ENCODE measurements around the gene NAV2. TPM values are rescaled to one million over a fixed set of nuclear protein-coding genes. Genes with fewer than 3 reads are reported as not detected.

The NAV2 gene
- total RNA-seq, 1 experiment from 2014 or later: 22.7 TPM

DNA sequence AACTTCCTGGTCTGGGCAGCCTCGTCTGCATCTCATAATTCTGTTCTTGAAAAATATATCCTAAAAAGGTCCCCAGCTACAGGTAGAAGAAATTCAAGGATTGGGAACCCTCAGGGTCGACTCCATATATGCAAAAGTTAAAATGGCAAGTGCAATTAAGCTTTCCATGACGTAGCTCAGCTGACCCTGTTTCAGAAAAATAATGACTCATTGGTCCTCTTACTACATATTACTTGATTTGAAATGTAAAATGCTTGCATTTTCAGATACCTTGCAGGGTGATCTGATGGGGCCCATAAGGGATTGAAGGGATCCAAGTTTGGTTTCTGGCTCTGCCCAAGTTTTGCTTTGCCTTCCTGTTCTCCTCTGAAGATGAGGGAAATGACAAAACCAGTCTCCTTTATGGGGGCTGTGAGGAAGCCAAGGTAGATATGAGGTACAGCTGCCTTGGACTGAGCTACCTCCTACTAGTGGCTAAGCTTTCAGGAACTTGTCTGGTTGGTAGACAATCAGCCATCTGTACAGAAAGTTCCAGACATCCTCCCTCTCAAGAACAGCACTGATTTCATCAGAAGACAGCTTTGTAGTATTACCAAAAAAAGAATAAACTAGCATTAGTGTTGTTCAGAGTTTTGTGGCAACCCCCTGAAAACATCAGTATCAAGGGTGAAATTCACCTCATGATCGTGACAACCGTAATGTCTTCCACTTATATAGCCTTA lies 270.3 kb downstream of the NAV2 start:
- TF ChIP-seq, protein P1, sequence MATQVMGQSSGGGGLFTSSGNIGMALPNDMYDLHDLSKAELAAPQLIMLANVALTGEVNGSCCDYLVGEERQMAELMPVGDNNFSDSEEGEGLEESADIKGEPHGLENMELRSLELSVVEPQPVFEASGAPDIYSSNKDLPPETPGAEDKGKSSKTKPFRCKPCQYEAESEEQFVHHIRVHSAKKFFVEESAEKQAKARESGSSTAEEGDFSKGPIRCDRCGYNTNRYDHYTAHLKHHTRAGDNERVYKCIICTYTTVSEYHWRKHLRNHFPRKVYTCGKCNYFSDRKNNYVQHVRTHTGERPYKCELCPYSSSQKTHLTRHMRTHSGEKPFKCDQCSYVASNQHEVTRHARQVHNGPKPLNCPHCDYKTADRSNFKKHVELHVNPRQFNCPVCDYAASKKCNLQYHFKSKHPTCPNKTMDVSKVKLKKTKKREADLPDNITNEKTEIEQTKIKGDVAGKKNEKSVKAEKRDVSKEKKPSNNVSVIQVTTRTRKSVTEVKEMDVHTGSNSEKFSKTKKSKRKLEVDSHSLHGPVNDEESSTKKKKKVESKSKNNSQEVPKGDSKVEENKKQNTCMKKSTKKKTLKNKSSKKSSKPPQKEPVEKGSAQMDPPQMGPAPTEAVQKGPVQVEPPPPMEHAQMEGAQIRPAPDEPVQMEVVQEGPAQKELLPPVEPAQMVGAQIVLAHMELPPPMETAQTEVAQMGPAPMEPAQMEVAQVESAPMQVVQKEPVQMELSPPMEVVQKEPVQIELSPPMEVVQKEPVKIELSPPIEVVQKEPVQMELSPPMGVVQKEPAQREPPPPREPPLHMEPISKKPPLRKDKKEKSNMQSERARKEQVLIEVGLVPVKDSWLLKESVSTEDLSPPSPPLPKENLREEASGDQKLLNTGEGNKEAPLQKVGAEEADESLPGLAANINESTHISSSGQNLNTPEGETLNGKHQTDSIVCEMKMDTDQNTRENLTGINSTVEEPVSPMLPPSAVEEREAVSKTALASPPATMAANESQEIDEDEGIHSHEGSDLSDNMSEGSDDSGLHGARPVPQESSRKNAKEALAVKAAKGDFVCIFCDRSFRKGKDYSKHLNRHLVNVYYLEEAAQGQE (IDR thresholded peaks at IDR 0.05; ENCODE audit: insufficient read depth in 1 of 2, low read depth in 2 of 2, low read length in 1 of 2): no peak
- TF ChIP-seq TCF7L2 (IDR thresholded peaks at IDR 0.05; ENCODE audit: low read depth, low read length) (no peak), SIN3A (IDR thresholded peaks at IDR 0.05; ENCODE audit: borderline replicate concordance, insufficient read depth, low read depth, low read length) (no peak), POLR2AphosphoS5 (IDR thresholded peaks at IDR 0.05; ENCODE audit: low read depth, low read length) (no peak)
- TF ChIP-seq, protein P2, sequence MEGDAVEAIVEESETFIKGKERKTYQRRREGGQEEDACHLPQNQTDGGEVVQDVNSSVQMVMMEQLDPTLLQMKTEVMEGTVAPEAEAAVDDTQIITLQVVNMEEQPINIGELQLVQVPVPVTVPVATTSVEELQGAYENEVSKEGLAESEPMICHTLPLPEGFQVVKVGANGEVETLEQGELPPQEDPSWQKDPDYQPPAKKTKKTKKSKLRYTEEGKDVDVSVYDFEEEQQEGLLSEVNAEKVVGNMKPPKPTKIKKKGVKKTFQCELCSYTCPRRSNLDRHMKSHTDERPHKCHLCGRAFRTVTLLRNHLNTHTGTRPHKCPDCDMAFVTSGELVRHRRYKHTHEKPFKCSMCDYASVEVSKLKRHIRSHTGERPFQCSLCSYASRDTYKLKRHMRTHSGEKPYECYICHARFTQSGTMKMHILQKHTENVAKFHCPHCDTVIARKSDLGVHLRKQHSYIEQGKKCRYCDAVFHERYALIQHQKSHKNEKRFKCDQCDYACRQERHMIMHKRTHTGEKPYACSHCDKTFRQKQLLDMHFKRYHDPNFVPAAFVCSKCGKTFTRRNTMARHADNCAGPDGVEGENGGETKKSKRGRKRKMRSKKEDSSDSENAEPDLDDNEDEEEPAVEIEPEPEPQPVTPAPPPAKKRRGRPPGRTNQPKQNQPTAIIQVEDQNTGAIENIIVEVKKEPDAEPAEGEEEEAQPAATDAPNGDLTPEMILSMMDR (IDR thresholded peaks at IDR 0.05): no peak
- intact Hi-C loops (cut with micrococcal nuclease; ENCODE audit: unreplicated experiment) (no loop called here), in situ Hi-C loops (cut with HindIII; ENCODE audit: low pct_unique_long_range_greater_than_20kb, low sequenced_read_pairs) (no loop called here)
- H3K4me3 ChIP-seq (ENCODE audit: low read depth in 2 of 2, low read length in 2 of 2): no peak overlapping the region
- CTCF ChIA-PET: no interaction called here
- no TSS peak for BruUV-seq (replicated peaks)
- H3K9me3 ChIP-seq (ENCODE audit: control insufficient read depth, insufficient read depth, low read depth, low read length): no peaks in the 10 kb centered on the region
- no peak for ATAC-seq
- POLR2A ChIA-PET: no interaction called here
- H3K27me3 ChIP-seq (ENCODE audit: control insufficient read depth, insufficient read depth, low read length): no peaks in the 10 kb centered on the region
- H3K36me3 ChIP-seq (ENCODE audit: control insufficient read depth, insufficient read depth, low read length): no peaks in the 10 kb centered on the region
- H3K4me1 ChIP-seq (ENCODE audit: control insufficient read depth, insufficient read depth, low read length): no peaks in the 10 kb centered on the region; the same call in 1 of the 2 replicates
- H3K27ac ChIP-seq (ENCODE audit: low read length): no peak overlapping the region
- no peak for DNase-seq (ENCODE audit: low read depth, low spot score)

DNA sequence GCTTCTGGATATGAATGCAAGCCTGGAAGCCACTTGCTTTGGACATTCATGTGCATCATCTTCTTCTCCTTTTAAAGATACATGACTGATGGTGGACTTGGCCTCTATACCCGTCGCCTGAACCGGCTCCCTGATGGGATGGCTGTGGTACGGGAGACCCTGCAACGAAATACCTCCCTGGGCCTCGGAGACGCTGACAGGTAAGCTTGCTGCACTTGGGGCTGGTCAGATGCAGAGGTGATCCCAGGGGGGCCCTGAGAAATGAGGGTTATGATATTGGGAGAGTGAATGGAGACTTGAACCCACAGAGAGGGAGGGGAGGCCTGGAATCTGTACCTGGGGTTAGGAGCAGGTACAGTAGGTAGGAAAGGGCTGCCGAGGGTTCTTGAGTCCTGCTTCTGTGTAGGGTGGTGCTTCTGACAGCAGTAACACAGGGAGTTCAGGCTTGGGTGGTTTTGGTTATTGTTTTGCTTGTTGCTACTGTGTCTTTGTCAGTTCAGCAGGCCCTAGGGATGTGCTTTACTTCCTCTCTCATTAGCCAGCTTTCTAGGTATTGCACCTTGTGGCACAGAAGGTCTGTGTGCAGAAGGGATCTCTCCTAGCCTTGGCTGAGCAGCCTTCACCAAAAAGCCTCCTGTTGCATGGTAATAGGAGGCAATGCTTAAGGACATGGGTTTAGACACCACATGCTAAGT lies 271.6 kb downstream of the NAV2 start:
- Histone ChIP-seq H3K27ac (ENCODE audit: low read length) (no peak overlapping the region), H3K9me3 (ENCODE audit: control insufficient read depth, insufficient read depth, low read depth, low read length) (no peaks in the 10 kb centered on the region), H3K36me3 (ENCODE audit: control insufficient read depth, insufficient read depth, low read length) (no peaks in the 10 kb centered on the region), H3K4me1 (ENCODE audit: control insufficient read depth, insufficient read depth, low read length) (no peaks in the 10 kb centered on the region), H3K27me3 (ENCODE audit: control insufficient read depth, insufficient read depth, low read length) (no peaks in the 10 kb centered on the region), H3K4me3 (ENCODE audit: low read depth in 2 of 2, low read length in 2 of 2) (no peak overlapping the region)
- ChIA-PET POLR2A (no interaction called here), CTCF (no interaction called here)
- ATAC-seq (no peak), DNase-seq (ENCODE audit: low read depth, low spot score) (no peak)
- TF ChIP-seq SIN3A (IDR thresholded peaks at IDR 0.05; ENCODE audit: borderline replicate concordance, insufficient read depth, low read depth, low read length): no peak
- intact Hi-C loops (cut with micrococcal nuclease; ENCODE audit: unreplicated experiment): no loop called here
- BruUV-seq (replicated peaks): no TSS peak
- in situ Hi-C loops (cut with HindIII; ENCODE audit: low pct_unique_long_range_greater_than_20kb, low sequenced_read_pairs): no loop called here

DNA sequence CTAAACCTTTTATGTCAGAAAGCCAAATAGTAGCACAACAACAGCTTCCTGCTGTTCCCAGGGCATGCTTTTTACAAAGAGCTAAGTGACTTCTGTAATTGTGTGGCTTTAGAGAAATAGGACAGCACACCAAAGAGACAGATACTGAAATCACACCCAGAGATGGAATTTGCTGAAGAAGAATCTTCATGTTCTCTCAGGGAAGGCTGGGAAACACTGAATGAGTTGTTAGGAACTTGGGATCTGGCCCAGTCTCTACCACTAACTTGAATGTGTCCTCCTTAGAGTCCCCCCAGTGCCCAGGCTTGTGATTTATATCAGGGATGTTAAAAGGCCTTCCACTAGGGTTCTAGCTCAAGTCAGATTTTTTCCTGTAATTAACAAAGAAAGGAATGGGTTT lies 272.5 kb downstream of the NAV2 start:
- TF ChIP-seq TCF7L2 (IDR thresholded peaks at IDR 0.05; ENCODE audit: low read depth, low read length) (no peak), SIN3A (IDR thresholded peaks at IDR 0.05; ENCODE audit: borderline replicate concordance, insufficient read depth, low read depth, low read length) (no peak), POLR2AphosphoS5 (IDR thresholded peaks at IDR 0.05; ENCODE audit: low read depth, low read length) (no peak)
- TF ChIP-seq, protein P2 (IDR thresholded peaks at IDR 0.05): no peak
- ChIA-PET POLR2A (no interaction called here), CTCF (no interaction called here)
- no peak for ATAC-seq
- no TSS peak for BruUV-seq (replicated peaks)
- Histone ChIP-seq H3K4me1 (ENCODE audit: control insufficient read depth, insufficient read depth, low read length) (no peaks in the 10 kb centered on the region), H3K36me3 (ENCODE audit: control insufficient read depth, insufficient read depth, low read length) (no peaks in the 10 kb centered on the region), H3K27me3 (ENCODE audit: control insufficient read depth, insufficient read depth, low read length) (no peaks in the 10 kb centered on the region), H3K4me3 (ENCODE audit: low read depth in 2 of 2, low read length in 2 of 2) (no peak overlapping the region), H3K27ac (ENCODE audit: low read length) (no peak overlapping the region), H3K9me3 (ENCODE audit: control insufficient read depth, insufficient read depth, low read depth, low read length) (no peaks in the 10 kb centered on the region)
- intact Hi-C loops (cut with micrococcal nuclease; ENCODE audit: unreplicated experiment) (no loop called here), in situ Hi-C loops (cut with HindIII; ENCODE audit: low pct_unique_long_range_greater_than_20kb, low sequenced_read_pairs) (no loop called here)
- DNase-seq (ENCODE audit: low read depth, low spot score): no peak
